Common myeloid progenitor, CD34-positive (primary cell): ENCODE data around the gene PER1.

Experiments
- CTCF ChIA-PET: fragments of 350-600 bp; sonication (Branson Sonifier 250); formaldehyde crosslinking; loops from one replicate; lab custom pipeline; 2021; ENCODE audit warnings: antibody characterized with exemption; lab: Charles Lee
- POLR2A ChIA-PET: fragments of 350-600 bp; sonication (Branson Sonifier 250); formaldehyde crosslinking; loops from one replicate; lab custom pipeline; 2021; ENCODE audit warnings: antibody characterized with exemption; lab: Charles Lee
- DNase-seq, 3 donors: peaks; one replicate each; pipeline versions ENCODE4 v3.0.0 to v3.0.0-alpha.2; 2013
- H3K27ac ChIP-seq, 2 experiments: 1 replicate in 1 of 2; 2 replicates in 1 of 2; pipeline ENCODE4 v1.7.0; 2013; ENCODE audit warnings: inconsistent platforms in 2 of 2, low read length in 2 of 2, mild to moderate bottlenecking in 2 of 2, low read depth in 1 of 2, moderate library complexity in 1 of 2; ENCODE audit not compliant: severe bottlenecking in 2 of 2, insufficient read depth in 1 of 2, poor library complexity in 1 of 2
- H3K27me3 ChIP-seq, 5 experiments: replicated peaks in 2 of 5; 1 replicate in 3 of 5; 2 replicates in 2 of 5; pipeline versions ENCODE4 v1.6.1 to v1.7.0; 2013; ENCODE audit warnings: low read length in 4 of 5, mild to moderate bottlenecking in 2 of 5, moderate library complexity in 2 of 5, inconsistent platforms in 1 of 5; ENCODE audit not compliant: insufficient read depth in 5 of 5, control insufficient read depth in 4 of 5
- H3K36me3 ChIP-seq, 4 experiments: 1 replicate in 2 of 4; 2 replicates in 2 of 4; pipeline versions ENCODE4 v1.6.1 to v1.7.0; 2013; ENCODE audit warnings: low read length in 3 of 4, control low read depth in 1 of 4, mild to moderate bottlenecking in 1 of 4; ENCODE audit not compliant: control insufficient read depth in 4 of 4, insufficient read depth in 4 of 4
- H3K4me1 ChIP-seq, 4 experiments: 1 replicate in 3 of 4; 2 replicates in 1 of 4; pipeline versions ENCODE4 v1.6.1 to v1.7.1; 2013; ENCODE audit warnings: low read length in 3 of 4, mild to moderate bottlenecking in 3 of 4, control low read depth in 1 of 4, inconsistent platforms in 1 of 4, moderate library complexity in 1 of 4; ENCODE audit not compliant: control insufficient read depth in 4 of 4, insufficient read depth in 4 of 4; ENCODE audit errors: control extremely low read depth in 1 of 4
- H3K4me3 ChIP-seq, 7 experiments: 1 replicate in 4 of 7; 2 replicates in 3 of 7; pipeline versions ENCODE4 v1.5.1 to v1.7.0; 2013; ENCODE audit warnings: mild to moderate bottlenecking in 7 of 7, low read length in 6 of 7, moderate library complexity in 6 of 7, inconsistent platforms in 2 of 7, low read depth in 2 of 7, control low read depth in 1 of 7; ENCODE audit not compliant: insufficient read depth in 4 of 7, control insufficient read depth in 1 of 7; ENCODE audit errors: extremely low read depth in 1 of 7
- H3K9me3 ChIP-seq, 5 experiments: 1 replicate in 4 of 5; 2 replicates in 1 of 5; pipeline versions ENCODE4 v1.6.1 to v1.7.1; 2013; ENCODE audit warnings: low read length in 4 of 5, mild to moderate bottlenecking in 2 of 5, inconsistent platforms in 1 of 5, low read depth in 1 of 5, moderate library complexity in 1 of 5; ENCODE audit not compliant: control insufficient read depth in 4 of 5, insufficient read depth in 2 of 5; ENCODE audit errors: control extremely low read depth in 1 of 5
- WGBS: methylation state at CpG from one replicate; pipeline ENCODE4 v1.1.5; 2013; ENCODE audit not compliant: insufficient coverage; 5-methylcytosine and 5-hydroxymethylcytosine counted together

PER1 gene

GRCh38 chr17:8096541-8096940 lies 55.7 kb downstream of the PER1 start:
- no peaks in the 10 kb centered on the region for H3K9me3 ChIP-seq
- CTCF ChIA-PET, result interaction anchor here (0.7 to 1.4 kb wide), 4 partner anchors 14 to 36 kb away, joined by 3 to 4 read pairs (median 3); no protein-coding TSS in a partner anchor
- H3K4me3 ChIP-seq, result no peak overlapping the region
- no peak overlapping the region for H3K27ac ChIP-seq
- 100% methylated on average over 1 of the region's 8 CpGs for WGBS
- H3K36me3 ChIP-seq, result no peaks in the 10 kb centered on the region
- H3K4me1 ChIP-seq, result peaks cover 0 to 8% (median 5%) of the 10 kb centered on the region in 4 experiments
- no peak for DNase-seq
- peaks cover 0 to 6% (median 0%) of the 10 kb centered on the region in 5 experiments for H3K27me3 ChIP-seq
- POLR2A ChIA-PET, result interaction anchor here (0.6 kb wide), 1 partner anchor 272 kb away, joined by 3 read pairs; no protein-coding TSS in a partner anchor

DNA sequence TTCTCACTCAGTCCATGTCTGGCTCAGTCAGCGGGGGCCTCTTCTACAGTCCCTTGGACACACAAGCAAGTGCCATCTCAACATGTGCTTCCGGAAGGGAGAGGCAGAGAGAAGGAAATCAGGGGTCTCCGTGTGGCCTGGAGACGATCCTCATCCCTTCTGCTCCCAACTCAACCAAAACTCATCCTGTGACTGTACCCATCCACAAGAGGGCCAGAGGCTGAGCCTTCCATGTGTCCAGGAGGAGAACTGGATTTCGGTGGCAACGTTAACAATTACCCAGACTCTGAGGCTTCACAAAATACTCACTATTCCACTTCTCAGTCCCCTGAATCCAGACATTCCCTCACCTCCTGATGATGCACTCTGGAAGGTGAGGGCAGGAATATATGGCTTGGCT lies 56.8 kb downstream of the PER1 start:
- ChIA-PET POLR2A (no interaction called here), CTCF (interaction anchor here (1.4 to 10.1 kb wide), 5 partner anchors 12 to 35 kb away, joined by 4 to 206 read pairs (median 87); partner anchors contain the start of gene ALOXE3)
- H3K9me3 ChIP-seq, result no peaks in the 10 kb centered on the region
- no peak overlapping the region for H3K27ac ChIP-seq
- H3K4me3 ChIP-seq, result no peak overlapping the region
- H3K36me3 ChIP-seq, result no peaks in the 10 kb centered on the region
- WGBS, result 93% methylated on average over 3 of the region's 6 CpGs
- DNase-seq, result no peak
- peaks cover 0 to 11% (median 3%) of the 10 kb centered on the region in 5 experiments for H3K27me3 ChIP-seq
- peaks cover 0 to 8% (median 5%) of the 10 kb centered on the region in 4 experiments for H3K4me1 ChIP-seq

DNA sequence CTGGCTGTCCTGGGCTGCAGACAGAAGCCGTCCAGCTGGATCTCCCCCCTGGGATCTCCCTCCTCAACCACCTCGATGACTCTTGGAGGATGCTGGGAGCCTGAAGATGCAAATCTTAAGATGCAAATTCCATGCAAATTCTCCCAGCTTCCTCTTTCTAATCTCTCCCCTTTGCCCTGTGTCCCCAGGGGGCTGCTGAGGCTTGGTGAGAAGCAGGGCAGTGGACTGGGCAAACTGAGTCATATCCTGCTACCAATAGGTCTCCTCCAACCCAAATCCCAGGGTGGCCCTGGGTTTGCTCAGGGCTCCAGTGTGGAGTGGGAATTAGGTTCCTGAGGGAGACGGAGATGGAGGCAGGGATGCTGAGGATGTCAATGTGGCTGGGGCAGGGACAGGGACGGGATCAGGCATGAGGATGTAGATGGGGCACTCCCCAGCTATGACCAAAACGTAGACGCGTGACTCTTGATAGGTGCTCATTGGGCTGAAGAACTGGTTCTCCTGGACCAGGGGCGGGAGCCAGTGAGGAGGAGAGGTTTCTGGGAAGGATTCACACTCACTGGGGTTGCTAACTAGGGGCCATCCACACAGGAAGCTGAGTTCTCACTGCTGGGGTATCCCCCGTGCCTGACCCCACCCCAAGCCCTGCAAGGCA lies 61.0 kb downstream of the PER1 start:
- Histone ChIP-seq H3K27ac (no peak overlapping the region), H3K4me1 (peaks cover 0 to 8% (median 5%) of the 10 kb centered on the region in 4 experiments), H3K27me3 (peaks cover 0 to 18% (median 10%) of the 10 kb centered on the region in 5 experiments), H3K9me3 (no peaks in the 10 kb centered on the region), H3K36me3 (no peaks in the 10 kb centered on the region), H3K4me3 (no peak overlapping the region)
- POLR2A ChIA-PET, result no interaction called here
- CTCF ChIA-PET, result interaction anchor here (0.9 to 10.1 kb wide), 8 partner anchors 12 to 65 kb away, joined by 3 to 206 read pairs (median 25); partner anchors contain the start of gene ALOXE3
- DNase-seq, result peak in 2 of 3 donors; percentile 41 to 46
- WGBS, result 57% methylated on average over 6 of the region's 9 CpGs
